AG09319 (cell line): ENCODE measurements around the gene ANAPC2.

ENCODE experiments used
- DNase-seq: peaks from one replicate; pipeline ENCODE4 v3.0.0-alpha.2; 2010; ENCODE audit warnings: low read depth; ENCODE audit errors: extremely low read depth
- CTCF ChIP-seq: IDR thresholded peaks from 2 replicates; pipeline ENCODE4 v1.5.1; 2011; ENCODE audit warnings: low read depth, mild to moderate bottlenecking, inconsistent platforms, low read length, moderate library complexity

The ANAPC2 gene

GRCh38 chr9:137173796-137174664 is 14.3 kb downstream of the ANAPC2 start:
- no peak for TF ChIP-seq CTCF
- DNase-seq, result no peak

GRCh38 chr9:137172901-137173795 is 15.2 kb downstream of the ANAPC2 start:
- DNase-seq, result no peak
- no peak for TF ChIP-seq CTCF

GRCh38 chr9:137171149-137171900 is 17.0 kb downstream of the ANAPC2 start:
- no peak for DNase-seq
- TF ChIP-seq CTCF, result no peak

GRCh38 chr9:137170486-137171148 is 17.7 kb downstream of the ANAPC2 start:
- DNase-seq, result no peak
- TF ChIP-seq CTCF, result no peak

- DNase-seq, result no peak
- TF ChIP-seq CTCF, result no peak
Observed at GRCh38 chr9:137169896-137170358, 18.4 kb downstream of the ANAPC2 start, which contains the start of gene LRRC26. TSS of gene LRRC26 (minus strand) at chr9:137170051. CDS start at chr9:137169943, 108 bp downstream.

- TF ChIP-seq CTCF, result no peak
- DNase-seq, result no peak
Observed at GRCh38 chr9:137168904-137169856, 19.2 kb downstream of the ANAPC2 start.
